Keratinocyte (primary cell): ENCODE results near the gene ATG4D.

Experiments used
- CTCF ChIP-seq, 3 experiments: IDR thresholded peaks in 1 of 3; conservative IDR thresholded peaks in 1 of 3; optimal IDR thresholded peaks in 1 of 3; 2 replicates in 2 of 3; 3 replicates in 1 of 3; pipeline versions ENCODE3 to v1.5.1; 2011; ENCODE audit warnings: low read length in 3 of 3, mild to moderate bottlenecking in 3 of 3, moderate library complexity in 2 of 3, control low read depth in 1 of 3, inconsistent platforms in 1 of 3; ENCODE audit not compliant: insufficient read depth in 2 of 3; ENCODE audit errors: extremely low read depth in 1 of 3
- EZH2 ChIP-seq: IDR thresholded peaks from one replicate; pipeline ENCODE4 v1.6.1; 2012; ENCODE audit warnings: inconsistent platforms, mild to moderate bottlenecking, low read length, moderate library complexity

GRCh38 chr19:10602330-10603083 is 58.8 kb downstream of the ATG4D start:
- TF ChIP-seq CTCF (optimal IDR thresholded peaks at IDR 0.05 in 1 of 3, IDR thresholded peaks at IDR 0.05 in 1 of 3, conservative IDR thresholded peaks at IDR 0.05 in 1 of 3; ENCODE audit: extremely low read depth in 1 of 3, insufficient read depth in 2 of 3, low read length in 3 of 3), result no peak
- no peak for TF ChIP-seq EZH2
